ENCODE results near the gene GC.
"Not testable (repeated sequence)": the region's sequence is repeated elsewhere in the genome, so short reads cannot be mapped to it uniquely, and the experiment has no call there.

Gene GC

DNA sequence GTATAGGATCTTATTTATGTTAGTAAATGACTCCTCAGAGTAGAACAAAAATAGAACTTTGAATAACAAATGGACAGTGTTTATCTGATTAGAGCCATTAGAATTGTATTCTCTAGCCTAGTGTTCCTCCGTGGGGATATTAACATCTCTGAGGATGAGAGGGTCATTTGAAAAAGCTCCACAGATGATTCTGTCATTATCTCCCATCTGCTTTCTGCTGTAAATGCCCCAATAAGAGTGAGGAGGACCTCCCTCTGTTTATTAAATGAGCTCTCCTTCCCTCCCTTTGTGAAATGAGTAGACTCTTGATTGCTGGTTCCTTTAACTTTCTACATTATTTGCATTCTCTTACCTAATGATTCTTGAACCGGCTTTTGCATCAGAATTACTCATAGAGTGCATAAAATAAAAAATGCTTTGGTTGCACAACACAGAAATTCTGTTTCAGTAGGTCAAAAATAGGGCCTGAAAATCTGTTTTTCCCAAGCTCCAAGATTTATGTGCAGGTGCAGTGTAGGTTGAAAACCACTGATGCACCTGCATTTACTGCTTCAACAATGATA is 18.0 kb downstream of the GC start:
- DNase-seq (ENCODE audit: low read depth): no peak

- no peak for DNase-seq (ENCODE audit: low read depth)
Observed at GRCh38 chr4:71765350-71765749, 18.5 kb downstream of the GC start.

- DNase-seq (ENCODE audit: low read depth): no peak
Observed at GRCh38 chr4:71752383-71753042, 31.4 kb downstream of the GC start.

DNA sequence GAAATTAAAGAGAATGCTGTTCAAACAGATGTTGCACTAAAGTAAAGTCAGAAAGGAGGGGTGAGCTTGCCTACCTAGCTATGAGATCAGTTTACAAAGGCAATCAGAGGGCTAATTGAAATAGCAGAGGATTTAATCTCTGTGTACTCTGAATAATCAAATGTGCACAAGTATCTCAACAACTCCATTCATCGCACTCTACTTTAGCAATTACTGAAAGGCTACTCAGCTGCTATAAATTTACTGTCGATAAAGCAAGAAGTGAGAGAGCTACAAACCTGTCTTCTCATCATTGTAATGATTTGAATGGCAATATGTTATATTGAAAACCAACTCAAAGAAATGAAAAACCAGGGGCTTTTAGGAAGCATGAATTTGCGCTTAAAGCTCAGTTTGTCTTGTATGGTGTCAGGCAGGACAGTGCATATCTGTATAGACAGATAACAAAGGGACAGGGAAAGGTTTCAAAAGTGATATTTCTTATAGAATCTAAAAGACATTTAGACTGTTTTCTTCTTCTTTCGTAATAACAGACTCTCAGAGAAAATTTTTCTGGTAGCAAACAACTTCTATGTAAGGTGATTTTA is 34.8 kb downstream of the GC start:
- DNase-seq (ENCODE audit: low read depth): no peak

GRCh38 chr4:71746379-71746778 is 37.5 kb downstream of the GC start:
- DNase-seq (ENCODE audit: low read depth): no peak

DNA sequence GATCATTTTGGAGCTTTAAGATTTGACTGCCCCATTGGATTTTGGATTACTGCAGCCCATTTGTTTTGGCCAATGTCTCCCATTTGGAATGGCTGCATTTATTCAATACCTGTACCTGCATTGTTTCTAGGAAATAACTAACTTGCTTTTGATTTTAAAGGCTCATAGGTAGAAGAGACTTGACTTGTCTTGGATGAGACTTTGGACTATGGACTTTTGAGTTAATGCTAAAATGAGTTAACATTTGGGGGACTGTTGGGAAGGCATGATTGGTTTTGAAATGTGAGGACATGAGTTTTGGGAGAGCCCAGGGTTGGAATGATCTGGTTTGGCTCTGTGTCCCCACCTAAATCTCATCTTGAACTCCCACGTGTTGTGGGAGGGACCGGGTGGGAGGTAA is 45.1 kb downstream of the GC start:
- not testable (repeated sequence) for DNase-seq (ENCODE audit: low read depth)

DNA sequence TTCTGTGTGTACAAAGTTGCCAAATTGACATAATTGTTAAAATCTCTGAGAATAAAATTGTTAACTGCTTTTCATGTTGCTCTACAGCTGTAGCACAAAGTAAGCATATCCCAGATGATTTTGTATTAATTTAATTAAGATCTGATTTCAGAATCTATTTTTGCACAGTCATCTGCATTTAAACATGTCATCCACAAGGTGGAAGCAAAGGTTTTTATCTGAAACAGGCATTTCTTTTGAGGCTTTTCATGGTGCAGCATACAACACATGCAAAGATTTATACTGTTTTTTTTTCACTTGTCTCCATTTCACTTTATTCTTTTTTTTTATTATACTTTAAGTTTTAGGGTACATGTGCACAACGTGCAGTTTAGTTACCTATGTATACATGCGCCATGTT is 51.2 kb downstream of the GC start:
- no peak for DNase-seq (ENCODE audit: low read depth)

DNA sequence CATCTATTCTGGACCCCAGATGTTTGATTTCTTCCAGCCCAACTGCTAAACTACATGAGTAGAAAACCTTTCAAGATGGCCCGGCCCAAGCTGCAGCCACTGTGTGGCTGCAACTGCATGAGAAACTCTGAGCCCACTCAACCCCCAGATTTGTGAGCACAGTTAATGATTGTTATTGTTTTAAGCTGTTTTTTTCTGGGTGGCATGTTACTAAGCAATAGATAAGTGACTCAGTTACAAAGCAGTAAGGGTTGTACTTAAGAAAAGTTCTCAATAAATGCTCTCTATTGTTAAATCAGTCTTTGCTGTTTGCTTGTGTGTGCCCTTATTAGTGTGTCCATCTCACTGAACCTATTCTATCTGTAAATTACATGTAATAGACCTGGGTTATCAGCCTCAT is 51.8 kb downstream of the GC start:
- no peak for DNase-seq (ENCODE audit: low read depth)

DNA sequence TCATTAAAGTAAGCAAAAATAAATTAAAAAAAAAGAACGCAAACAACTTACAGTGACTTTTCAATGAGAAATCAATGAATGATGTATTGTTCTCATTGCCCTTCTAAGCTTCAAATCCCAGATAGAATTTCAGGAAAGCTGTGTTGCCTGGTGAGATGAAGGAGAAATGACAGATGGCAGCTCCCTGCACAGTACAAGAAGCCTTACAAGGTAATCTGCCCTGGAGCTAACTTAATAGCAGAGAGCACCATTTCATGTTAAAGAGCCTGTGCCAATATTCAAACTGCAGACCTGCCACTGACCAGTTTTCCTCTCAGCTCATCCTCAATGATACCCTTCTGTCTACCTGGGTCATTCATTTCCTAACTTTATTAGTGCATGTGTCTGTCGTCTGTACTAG is 54.0 kb downstream of the GC start:
- DNase-seq (ENCODE audit: low read depth): no peak

DNA sequence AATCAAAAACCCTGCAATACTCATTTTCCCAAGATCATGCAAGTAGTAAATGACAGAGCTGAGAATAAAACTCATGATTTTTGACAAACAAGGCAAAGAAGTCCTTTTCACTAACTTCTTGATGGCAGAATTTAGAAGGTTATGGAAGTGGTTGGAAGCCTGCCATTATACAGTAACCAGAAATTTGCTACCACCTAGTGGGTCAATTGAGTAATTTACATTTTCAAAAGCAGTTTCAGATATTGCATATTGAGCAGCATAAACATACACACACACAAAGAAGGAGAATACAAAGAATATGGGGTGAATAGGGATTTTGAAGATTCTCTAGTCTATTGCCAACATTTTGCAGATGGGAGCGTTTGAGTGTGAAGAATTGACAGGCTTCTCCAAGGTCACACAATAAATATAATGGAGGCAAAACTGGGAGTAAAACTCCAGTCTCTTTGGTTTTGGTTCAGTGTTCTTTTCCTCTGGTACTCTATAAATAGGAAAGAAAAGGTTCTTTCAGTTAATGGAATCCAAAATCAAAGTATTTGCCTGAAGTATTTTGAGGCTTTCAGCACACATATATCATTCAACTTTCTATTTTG is 70.2 kb downstream of the GC start:
- DNase-seq (ENCODE audit: low read depth): no peak

DNA sequence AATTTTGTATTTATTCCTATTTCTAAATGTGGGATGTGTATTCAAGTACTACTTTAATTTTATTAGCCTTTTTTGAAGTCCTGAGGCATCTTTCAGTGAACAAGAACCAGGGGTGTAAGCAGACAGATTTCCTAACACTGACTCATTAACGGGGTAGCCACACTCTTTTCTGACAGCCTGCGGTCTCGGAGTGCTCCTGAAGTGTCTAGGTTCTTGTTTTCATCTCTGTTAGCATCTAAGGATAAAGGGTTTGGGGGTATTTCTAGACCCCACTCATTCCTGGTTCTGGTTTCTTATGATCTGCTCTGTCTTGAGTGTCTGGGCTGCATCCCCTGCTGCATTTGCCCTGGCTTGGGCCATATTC is 71.9 kb downstream of the GC start:
- DNase-seq (ENCODE audit: low read depth): no peak

DNA sequence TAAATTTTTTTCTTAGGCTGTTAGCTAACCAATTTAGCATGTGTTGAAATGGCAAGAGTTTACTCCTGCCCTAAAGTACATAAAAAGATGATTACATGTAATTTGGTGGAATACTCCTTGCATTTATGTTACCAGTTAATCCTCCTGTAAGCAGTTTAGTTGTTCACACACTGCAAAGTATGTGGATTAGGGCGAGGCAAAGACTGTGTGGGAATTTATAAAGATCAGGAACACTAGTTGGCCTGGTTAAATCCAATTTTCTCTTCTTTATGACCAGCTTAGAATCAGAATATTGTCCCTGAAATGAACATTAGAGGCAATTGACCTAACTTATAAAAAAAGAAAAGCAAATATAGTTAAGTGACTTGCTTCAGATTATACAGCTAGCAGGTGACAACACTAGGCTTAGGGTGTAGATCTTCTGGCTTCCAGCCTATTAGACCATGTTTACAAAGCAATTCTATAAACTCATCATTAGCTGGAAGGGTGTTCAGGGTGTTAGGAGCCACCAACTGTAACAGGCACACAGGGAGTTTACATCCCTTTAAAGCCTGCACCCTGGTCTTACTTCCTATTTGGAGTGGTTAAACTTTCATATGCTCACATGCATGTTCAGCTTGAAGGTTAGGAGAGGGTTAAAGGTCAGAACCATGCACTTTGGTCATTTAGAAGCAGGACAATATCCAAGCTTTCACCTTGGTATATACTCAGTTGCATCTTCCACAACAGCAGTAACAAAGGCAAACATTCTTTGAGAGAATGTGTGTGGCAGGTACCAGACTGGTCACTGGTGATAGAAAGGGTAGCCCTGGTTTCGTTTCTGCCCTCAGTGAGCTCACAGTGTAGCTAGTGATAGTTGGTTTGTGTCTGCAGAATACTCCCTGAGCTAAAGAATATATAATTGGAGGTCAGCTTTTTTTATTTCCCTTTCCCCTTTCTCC is 72.6 kb downstream of the GC start:
- no peak for DNase-seq (ENCODE audit: low read depth)

GRCh38 chr4:71709961-71710360 is 73.9 kb downstream of the GC start:
- DNase-seq (ENCODE audit: low read depth): no peak

- DNase-seq (ENCODE audit: low read depth): no peak
Observed at GRCh38 chr4:71698141-71698540, 85.7 kb downstream of the GC start.

DNA sequence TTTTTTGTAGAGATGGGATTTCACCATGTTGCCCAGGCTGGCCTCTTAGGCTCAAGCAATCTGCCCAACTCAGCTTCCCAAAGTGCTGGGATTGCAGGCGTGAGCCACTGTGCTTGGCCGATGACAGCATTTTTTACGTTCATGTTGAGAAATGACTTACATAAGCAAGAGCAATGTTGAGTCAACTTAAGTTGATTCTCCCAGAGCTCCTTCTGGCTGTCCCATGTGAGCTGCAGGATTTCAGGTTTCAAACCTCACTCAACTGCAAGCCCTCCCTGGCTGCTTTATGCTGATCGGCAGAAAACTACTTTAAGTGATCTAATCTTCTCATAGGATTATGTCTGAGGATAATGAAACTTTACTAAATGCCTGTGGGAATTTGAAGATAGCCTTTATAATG is 86.8 kb downstream of the GC start:
- DNase-seq (ENCODE audit: low read depth): no peak

DNA sequence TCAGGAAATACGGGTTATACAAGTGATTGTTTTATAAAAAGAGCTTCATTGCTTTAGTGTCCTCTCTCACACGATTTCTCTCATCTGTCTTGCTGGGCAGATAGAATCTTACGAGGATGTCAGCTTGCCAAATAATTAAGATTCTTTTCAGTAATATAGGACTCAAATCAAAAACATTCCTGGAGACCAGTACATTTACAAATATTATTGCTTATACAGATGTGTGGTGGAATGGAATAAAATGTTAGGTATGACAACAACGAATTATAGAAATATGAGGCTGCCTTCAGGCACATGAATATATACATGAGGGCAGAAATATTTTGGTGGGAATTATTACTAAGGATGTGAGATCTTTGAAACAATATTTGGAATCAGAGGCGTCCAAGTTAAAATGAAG is 88.9 kb downstream of the GC start:
- DNase-seq (ENCODE audit: low read depth): no peak

DNA sequence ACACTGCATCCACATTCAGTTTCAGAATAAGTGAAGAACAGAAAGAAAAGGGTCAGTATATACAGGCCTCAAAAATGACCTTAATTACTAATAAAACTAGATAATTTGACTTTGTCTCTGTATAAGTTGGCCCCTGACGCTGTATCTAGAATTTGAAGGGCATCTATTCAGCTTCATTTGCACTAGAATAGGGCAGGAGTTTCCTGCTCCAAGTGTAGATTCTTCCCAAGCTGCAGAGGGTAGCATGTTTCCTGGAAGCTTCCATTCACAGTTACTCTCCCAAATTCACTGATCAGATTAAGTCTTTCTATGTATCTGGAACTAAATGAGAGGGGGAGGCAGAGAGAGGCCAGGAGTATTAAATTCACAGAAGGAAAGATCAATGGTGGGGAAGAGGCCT is 90.9 kb downstream of the GC start:
- DNase-seq (ENCODE audit: low read depth): no peak

DNA sequence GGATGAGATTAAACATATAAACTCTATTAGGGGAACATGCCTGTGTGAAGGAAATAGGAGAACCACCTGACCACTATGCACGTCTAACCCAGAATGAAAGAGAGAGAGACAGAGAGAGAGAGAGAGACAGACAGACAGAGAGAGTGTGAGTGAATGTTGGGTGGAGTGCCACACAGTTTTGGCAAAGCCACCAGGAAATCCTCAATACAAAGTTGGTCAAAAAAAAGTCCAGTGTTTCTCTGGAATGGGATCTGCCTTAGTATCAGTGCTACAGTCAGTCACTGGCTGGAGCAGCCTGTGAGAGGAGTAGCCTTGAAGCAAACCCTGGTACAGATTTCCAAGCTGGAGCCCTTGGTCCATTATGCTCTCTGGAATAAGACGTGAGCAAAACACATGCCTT is 91.7 kb downstream of the GC start:
- DNase-seq (ENCODE audit: low read depth): no peak
